ENCODE data around the gene TPM3.

DNA sequence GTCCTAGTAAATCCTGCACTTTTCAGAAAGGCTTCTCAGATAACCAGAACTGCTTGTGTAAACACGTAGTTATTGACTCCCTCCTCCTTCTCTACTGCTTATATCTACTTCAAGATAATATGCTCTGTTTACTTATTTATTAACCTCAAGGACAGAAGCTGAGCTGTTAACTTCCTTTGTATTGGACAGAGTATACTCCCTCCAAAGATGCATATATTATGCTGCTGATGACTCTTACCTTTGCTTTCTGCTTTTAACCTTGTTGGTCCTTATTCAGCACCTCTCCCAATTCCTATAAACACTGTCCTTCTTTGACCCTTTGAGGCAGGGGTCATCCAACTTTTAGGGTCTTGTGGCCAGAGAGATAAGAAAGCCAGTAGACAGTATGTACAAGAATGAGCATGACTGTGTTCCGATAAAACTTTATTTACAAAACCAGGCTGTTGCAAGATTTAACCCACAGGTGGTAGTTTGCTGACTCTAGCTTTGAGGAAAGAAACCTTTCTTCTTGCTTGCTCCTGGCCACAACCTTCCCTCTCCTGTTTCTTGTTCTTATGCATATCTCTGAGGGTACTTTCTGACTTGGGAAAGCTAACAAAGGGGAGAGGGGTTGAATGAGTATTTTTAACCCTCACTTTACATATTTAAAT is 4.9 kb downstream of the TPM3 start:
- TF ChIP-seq POLR2A (IDR thresholded peaks at IDR 0.05) = no peak
- no peak for TF ChIP-seq CTCF (IDR thresholded peaks at IDR 0.05)
- TF ChIP-seq EP300 (IDR thresholded peaks at IDR 0.05) = no peak

All from sigmoid colon (tissue), 4 donors.